ENCODE data around the gene GOLT1B. TPM values are rescaled to one million over a fixed set of nuclear protein-coding genes. Genes with fewer than 3 reads are reported as not detected.

GOLT1B gene
- total RNA-seq, 2 experiments from 2014 or later, result 12.7 to 30.7 TPM

DNA sequence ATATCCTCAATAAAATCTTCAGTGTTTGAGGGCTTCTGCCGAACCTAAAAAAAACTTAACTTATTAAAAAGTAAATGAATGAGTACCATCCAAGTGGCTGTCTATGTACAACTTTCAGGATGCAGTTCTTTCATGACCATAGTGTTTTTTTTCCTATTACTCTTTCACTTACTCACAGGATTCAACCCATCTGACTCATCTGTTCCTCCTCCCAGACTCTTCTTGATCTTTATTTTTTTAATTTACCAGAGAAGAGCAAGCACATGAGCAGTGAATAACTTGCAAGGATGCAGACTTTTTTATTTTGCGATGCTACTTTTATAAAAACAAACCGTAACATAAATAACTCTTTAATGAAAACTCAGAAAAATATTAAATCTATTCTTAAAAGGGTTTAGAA, 24.6 kb upstream of the GOLT1B start:
- ChIA-PET POLR2A (no interaction called here), CTCF (ENCODE audit: unreplicated experiment) (no interaction called here)
- Histone ChIP-seq H4K20me1 (ENCODE audit: insufficient read depth, low read length) (peaks cover 5% of the 10 kb centered on the region; the same call in 1 of the 2 replicates), H3K9me3 (ENCODE audit: low read length) (no peaks in the 10 kb centered on the region), H3K4me1 (ENCODE audit: insufficient read depth, low read length, poor library complexity, severe bottlenecking) (no peaks in the 10 kb centered on the region), H3K36me3 (ENCODE audit: insufficient read depth, low read length) (peaks cover 97% of the 10 kb centered on the region), H3K79me2 (ENCODE audit: insufficient read depth, low read depth, low read length) (no peaks in the 10 kb centered on the region), H3K27ac (ENCODE audit: low read depth, low read length, poor library complexity, severe bottlenecking) (no peak overlapping the region), H2AFZ (ENCODE audit: low read length) (no peak overlapping the region), H3K4me3 (ENCODE audit: low read depth, low read length, poor library complexity, severe bottlenecking) (no peak overlapping the region), H3K4me2 (ENCODE audit: low read length) (no peak overlapping the region), H3K9me2 (ENCODE audit: insufficient read depth, low read length) (no peaks in the 10 kb centered on the region)
- intact Hi-C loops (cut with micrococcal nuclease; ENCODE audit: unreplicated experiment), result no loop called here
- TF ChIP-seq EZH2phosphoT487 (IDR thresholded peaks at IDR 0.05; ENCODE audit: borderline replicate concordance, low read depth, low read length) (no peak), CTCF (conservative IDR thresholded peaks at IDR 0.05; ENCODE audit: low read length) (no peak)
- no TSS peak for BruUV-seq (replicated peaks)
- no peak for DNase-seq (ENCODE audit: low spot score)

DNA sequence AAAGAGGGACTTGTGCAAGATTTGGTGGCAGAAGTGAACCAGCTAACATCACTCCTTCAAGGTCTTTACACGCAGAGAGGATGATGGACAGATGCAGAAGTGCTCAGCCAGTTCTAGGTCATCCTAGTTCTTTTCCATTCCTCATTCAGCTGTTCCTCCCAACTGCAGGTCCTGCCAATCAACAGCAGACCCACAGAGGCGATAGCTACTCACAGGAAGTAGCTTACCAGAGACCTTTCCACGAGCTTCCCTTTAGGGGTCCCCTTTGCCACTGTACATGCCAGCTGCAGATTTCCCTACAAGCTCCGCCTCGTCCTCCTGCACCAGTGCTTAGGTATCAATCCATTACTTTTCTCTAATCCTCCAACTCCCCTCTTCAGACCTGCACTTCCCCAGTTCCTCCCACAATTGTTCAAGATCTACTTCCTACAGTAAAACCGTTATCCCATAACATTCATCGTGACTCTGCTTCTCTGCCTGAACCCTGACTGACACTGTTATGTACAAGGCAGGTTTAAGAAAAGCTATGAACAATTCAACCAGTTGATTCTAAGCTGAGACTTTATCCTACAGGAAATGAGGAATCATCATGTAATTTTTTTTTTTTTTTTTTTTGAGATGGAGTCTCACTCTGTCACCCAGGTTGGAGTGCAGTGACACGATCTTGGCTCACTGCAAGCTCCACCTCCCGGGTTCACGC, 22.7 kb upstream of the GOLT1B start:
- Histone ChIP-seq H4K20me1 (ENCODE audit: insufficient read depth, low read length) (peaks cover 5% of the 10 kb centered on the region; the same call in 1 of the 2 replicates), H3K4me1 (ENCODE audit: insufficient read depth, low read length, poor library complexity, severe bottlenecking) (no peaks in the 10 kb centered on the region), H2AFZ (ENCODE audit: low read length) (no peak overlapping the region), H3K4me3 (ENCODE audit: low read depth, low read length, poor library complexity, severe bottlenecking) (no peak overlapping the region), H3K9me2 (ENCODE audit: insufficient read depth, low read length) (no peaks in the 10 kb centered on the region), H3K36me3 (ENCODE audit: insufficient read depth, low read length) (peaks cover 95% of the 10 kb centered on the region), H3K79me2 (ENCODE audit: insufficient read depth, low read depth, low read length) (no peaks in the 10 kb centered on the region), H3K27ac (ENCODE audit: low read depth, low read length, poor library complexity, severe bottlenecking) (no peak overlapping the region), H3K4me2 (ENCODE audit: low read length) (no peak overlapping the region), H3K9me3 (ENCODE audit: low read length) (no peaks in the 10 kb centered on the region)
- ChIA-PET POLR2A (interaction anchor here (0.6 to 1.5 kb wide), 6 partner anchors 9 to 47 kb away, joined by 3 to 4 read pairs (median 3); no protein-coding TSS in a partner anchor), CTCF (ENCODE audit: unreplicated experiment) (no interaction called here)
- intact Hi-C loops (cut with micrococcal nuclease; ENCODE audit: unreplicated experiment), result no loop called here
- no peak for DNase-seq (ENCODE audit: low spot score)
- no peak for TF ChIP-seq EZH2phosphoT487 (IDR thresholded peaks at IDR 0.05; ENCODE audit: borderline replicate concordance, low read depth, low read length)
- TF ChIP-seq CTCF (conservative IDR thresholded peaks at IDR 0.05; ENCODE audit: low read length), result no peak
- BruUV-seq (replicated peaks), result no TSS peak

DNA sequence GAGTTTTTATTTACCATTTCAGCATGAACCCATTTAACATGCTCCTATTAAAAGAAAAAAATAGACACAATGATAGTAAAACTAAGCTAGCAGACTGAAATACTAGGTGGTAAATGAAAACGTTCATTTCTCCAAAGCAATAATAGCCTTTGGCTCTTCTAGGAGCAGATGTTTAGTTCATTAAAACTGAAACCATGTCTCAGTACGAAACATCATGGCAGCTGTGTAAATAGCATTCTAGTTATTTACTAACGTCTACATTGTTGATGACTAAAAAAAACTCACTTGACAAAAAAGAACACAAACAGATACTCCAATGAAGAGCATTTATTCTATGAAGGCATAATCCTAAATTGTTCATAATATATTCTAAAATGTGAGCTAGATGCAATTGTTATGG, 18.1 kb upstream of the GOLT1B start:
- no TSS peak for BruUV-seq (replicated peaks)
- H3K36me3 ChIP-seq (ENCODE audit: insufficient read depth, low read length), result peaks cover 86% of the 10 kb centered on the region

More for the DNA sequence above, 18.1 kb upstream of the GOLT1B start:
- H3K27ac ChIP-seq (ENCODE audit: low read depth, low read length, poor library complexity, severe bottlenecking), result no peak overlapping the region
- no peak overlapping the region for H3K4me3 ChIP-seq (ENCODE audit: low read depth, low read length, poor library complexity, severe bottlenecking)
- no peaks in the 10 kb centered on the region for H3K9me3 ChIP-seq (ENCODE audit: low read length)
- H3K4me1 ChIP-seq (ENCODE audit: insufficient read depth, low read length, poor library complexity, severe bottlenecking), result no peaks in the 10 kb centered on the region
- ChIA-PET CTCF (ENCODE audit: unreplicated experiment) (no interaction called here), POLR2A (interaction anchor here (0.8 to 1.9 kb wide), 3 partner anchors 8 to 163 kb away, joined by 3 to 5 read pairs (median 3); no protein-coding TSS in a partner anchor)
- no peak overlapping the region for H2AFZ ChIP-seq (ENCODE audit: low read length)
- intact Hi-C loops (cut with micrococcal nuclease; ENCODE audit: unreplicated experiment), result no loop called here
- no peaks in the 10 kb centered on the region for H3K9me2 ChIP-seq (ENCODE audit: insufficient read depth, low read length)
- DNase-seq (ENCODE audit: low spot score), result no peak
- H4K20me1 ChIP-seq (ENCODE audit: insufficient read depth, low read length), result no peaks in the 10 kb centered on the region
- no peak overlapping the region for H3K4me2 ChIP-seq (ENCODE audit: low read length)
- H3K79me2 ChIP-seq (ENCODE audit: insufficient read depth, low read depth, low read length), result no peaks in the 10 kb centered on the region
- TF ChIP-seq EZH2phosphoT487 (IDR thresholded peaks at IDR 0.05; ENCODE audit: borderline replicate concordance, low read depth, low read length) (no peak), CTCF (conservative IDR thresholded peaks at IDR 0.05; ENCODE audit: low read length) (no peak)
